ENCODE measurements around the gene PHACTR2.

Gene PHACTR2

DNA sequence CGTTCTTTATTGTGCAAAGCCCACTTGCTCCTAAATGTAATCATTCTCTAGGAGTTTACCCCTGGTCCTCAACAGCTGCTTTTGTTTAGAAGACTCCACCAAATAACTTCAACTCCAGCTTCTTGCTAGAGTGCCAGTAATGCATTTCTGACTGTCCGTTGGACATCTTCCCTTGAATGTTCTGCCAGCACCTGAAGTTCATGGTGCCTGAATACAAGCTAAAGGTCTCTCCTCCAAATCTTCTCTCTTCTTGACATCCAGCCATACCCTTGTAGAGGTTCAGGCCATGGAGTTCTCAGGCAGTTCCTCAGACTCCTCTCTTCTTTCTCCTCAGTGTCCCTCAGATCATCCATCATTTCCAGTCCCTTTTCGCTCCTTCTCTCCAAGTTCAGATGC, 21.7 kb downstream of the PHACTR2 start:
- no peak overlapping the region for H3K4me3 ChIP-seq (ENCODE audit: low read length)
- DNase-seq (ENCODE audit: low read depth): no peak
- TF ChIP-seq CTCF (conservative IDR thresholded peaks at IDR 0.05; ENCODE audit: low read depth, low read length): no peak

DNA sequence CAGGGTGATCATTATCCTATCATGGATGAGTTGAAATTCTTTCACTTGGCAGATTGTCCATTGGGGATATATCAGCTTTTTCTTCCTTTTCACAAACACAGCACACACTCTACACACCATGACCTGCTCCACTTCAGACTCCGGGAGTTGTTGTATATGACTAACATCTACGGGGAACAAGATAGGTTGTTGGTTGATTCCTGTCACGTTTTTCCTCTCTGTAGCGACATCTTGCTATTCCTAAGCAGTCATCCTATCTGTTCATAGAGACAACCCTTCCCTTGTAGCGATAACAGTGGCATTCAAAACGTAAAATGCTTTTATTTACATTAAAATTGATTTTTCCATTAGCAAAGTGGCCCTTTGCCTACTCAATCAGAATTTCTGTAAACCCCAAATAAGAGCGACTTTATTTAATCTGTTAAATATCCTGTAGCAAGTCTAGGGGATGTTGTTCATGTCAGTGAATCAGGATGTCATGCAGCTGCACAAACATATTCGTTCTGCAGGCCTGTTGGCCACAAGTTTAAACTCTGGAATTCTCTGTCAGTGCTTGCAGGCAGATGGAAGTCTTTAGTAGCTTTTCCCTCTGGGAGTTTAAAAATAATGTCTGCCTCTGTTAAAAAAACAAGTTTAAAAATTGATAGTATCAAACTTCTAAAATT, 23.1 kb downstream of the PHACTR2 start:
- no peak overlapping the region for H3K4me3 ChIP-seq (ENCODE audit: low read length)
- DNase-seq (ENCODE audit: low read depth): no peak
- no peak for TF ChIP-seq CTCF (conservative IDR thresholded peaks at IDR 0.05; ENCODE audit: low read depth, low read length)

DNA sequence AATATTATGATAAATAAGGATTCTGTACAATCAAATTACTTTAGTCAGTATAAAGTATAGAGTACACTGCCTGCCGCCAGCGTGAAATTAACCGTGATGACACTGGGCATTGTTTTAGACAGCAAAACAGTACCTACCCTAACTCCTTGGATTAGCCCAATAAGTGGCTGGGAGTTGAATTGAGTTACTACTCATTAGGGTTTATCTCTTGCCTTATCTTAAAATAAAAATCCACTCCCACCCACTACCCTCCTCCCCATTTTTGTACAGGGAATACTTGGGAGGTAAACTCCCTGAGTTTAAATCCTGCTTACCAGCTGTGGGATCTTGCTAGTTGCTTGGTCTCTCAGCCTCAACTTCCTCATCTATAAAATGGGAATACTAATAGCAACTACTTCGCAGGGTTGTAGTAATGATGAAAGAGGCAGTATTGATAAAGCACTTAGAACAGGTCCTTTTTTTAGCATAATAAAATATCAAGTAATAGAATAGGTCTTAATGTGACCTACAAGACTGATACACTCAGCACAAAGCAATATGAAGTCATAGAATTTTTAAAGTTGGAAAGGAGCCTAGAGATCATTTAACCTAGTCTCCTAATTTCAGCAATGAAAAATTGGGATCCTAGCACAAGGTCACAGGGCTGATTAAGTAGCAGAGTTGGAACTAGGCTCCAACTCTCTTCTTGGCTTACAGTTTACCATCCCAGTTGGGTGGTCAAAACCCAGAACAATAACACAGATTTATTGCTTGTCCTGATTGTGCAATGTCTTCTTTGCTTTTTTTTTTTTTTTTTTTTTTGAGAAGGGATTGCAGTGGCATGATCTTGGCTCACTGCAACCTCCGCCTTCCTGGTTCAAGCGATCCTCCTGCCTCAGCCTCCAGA, 23.8 kb downstream of the PHACTR2 start:
- DNase-seq (ENCODE audit: low read depth): no peak
- no peak overlapping the region for H3K4me3 ChIP-seq (ENCODE audit: low read length)
- TF ChIP-seq CTCF (conservative IDR thresholded peaks at IDR 0.05; ENCODE audit: low read depth, low read length): no peak

GRCh38 chr6:143705569-143705968, 27.8 kb downstream of the PHACTR2 start:
- no peak for DNase-seq (ENCODE audit: low read depth)
- TF ChIP-seq CTCF (conservative IDR thresholded peaks at IDR 0.05; ENCODE audit: low read depth, low read length): no peak
- H3K4me3 ChIP-seq (ENCODE audit: low read length): no peak overlapping the region

DNA sequence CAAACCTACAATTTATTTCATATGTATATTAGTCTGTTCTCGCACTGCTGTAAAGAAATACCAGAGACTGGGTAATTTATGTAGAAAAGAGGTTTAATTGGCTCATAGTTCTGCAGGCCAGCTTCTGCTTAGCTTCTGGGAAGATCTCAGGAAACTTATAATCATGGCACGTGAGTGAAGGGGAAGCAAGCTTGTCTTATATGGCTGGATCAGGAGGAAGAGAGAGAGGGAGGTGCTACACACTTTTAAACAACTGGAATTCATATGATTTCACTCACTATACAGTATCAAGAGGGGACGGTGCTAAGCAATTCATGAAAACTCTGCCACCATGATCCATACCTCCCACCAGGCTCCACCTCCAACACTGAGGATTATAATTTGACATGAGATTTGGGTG, 29.9 kb downstream of the PHACTR2 start:
- no peak overlapping the region for H3K4me3 ChIP-seq (ENCODE audit: low read length)
- no peak for TF ChIP-seq CTCF (conservative IDR thresholded peaks at IDR 0.05; ENCODE audit: low read depth, low read length)
- DNase-seq (ENCODE audit: low read depth): no peak

DNA sequence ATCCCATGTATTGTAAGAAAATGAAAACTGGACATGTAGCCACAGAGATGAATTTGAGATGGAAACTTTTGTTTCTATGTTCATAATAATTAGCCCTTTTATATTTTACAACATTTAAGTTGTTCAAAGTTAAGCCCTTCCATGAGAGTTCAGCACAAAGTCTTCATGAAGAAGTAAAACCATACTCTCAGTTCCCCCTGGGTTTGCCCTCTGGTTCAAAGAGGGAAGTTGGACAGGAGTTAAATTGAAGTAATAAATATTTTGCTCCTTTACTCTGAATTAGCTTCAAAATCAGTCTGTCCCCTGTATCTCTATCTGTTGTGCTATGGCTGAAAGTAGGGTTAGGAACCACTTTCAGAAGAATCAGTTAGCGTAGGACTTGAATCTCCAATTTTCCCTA, 31.1 kb downstream of the PHACTR2 start:
- no peak for TF ChIP-seq CTCF (conservative IDR thresholded peaks at IDR 0.05; ENCODE audit: low read depth, low read length)
- no peak overlapping the region for H3K4me3 ChIP-seq (ENCODE audit: low read length)
- DNase-seq (ENCODE audit: low read depth): no peak

DNA sequence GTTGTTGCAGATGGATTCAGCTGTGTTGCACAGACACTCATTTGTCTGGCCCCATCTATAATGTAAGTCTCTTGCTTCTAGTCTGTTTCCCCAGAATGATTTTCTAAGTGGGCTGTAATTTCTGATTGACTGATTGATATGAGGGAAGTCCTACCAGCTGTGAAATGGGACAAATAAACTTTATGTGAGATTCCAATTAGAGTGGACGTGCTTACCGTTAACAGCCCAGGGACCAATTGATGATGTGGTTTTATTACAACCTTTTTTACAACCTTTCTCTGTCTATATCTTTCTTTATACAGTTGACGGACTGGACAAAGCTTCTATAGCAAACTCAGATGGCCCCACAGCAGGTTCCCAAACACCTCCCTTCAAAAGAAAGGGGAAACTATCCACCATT, 33.9 kb downstream of the PHACTR2 start:
- H3K4me3 ChIP-seq (ENCODE audit: low read length): no peak overlapping the region
- DNase-seq (ENCODE audit: low read depth): no peak
- TF ChIP-seq CTCF (conservative IDR thresholded peaks at IDR 0.05; ENCODE audit: low read depth, low read length): no peak
